ENCODE measurements around the gene MAB21L4. TPM values are rescaled to one million over a fixed set of nuclear protein-coding genes. Genes with fewer than 3 reads are reported as not detected.

The MAB21L4 gene
- polyA plus RNA-seq, 1 experiment: not detected

DNA sequence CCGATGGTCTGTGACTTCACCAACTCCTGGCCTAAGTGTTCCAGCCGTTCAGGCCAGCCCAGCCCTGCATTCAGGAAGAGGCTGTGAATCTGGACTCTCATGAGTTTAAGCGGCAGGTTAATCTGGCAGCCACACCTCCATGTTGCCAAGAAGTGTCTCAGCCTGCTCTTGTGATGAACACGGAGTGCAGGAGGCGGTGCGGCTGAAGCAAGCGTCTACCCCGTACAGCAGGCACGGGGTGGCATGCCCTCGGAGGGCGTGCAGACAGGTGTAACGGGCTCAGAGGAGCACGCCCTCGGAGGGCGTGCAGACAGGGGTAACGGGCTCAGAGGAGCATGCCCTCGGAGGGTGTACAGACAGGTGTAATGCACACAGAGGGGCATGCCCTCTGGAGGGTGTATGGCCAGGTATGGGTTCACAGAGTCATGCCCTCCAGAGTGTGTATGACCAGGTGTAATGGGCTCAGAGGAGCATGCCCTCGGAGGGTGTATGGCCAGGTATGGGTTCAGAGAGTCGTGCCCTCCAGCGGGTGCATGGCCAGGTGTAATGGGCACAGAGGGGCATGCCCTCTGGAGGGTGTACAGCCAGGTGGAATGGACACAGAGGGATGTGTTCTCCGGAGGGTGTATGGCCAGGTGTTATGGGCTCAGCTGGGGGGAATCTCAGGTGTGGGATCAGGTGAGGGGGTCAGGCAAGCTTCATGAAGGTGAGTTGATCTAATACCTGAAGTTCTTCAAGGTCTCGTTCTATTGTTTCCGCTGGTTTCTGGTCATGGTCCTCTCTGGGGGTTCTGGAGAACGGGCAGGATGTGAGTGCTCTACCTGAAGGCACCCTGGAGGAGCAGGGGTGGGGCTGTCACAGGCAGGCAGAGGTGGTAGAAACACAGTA, 32.8 kb upstream of the MAB21L4 start:
- POLR2A ChIA-PET: no interaction called here
- peaks cover 24% of the 10 kb centered on the region for H3K27me3 ChIP-seq (ENCODE audit: control insufficient read depth, insufficient read depth, low read length)
- TF ChIP-seq CTCF (IDR thresholded peaks at IDR 0.05; ENCODE audit: low read depth, low read length): no peak
- no peak overlapping the region for H3K4me3 ChIP-seq (ENCODE audit: low read depth, low read length)
- H3K27ac ChIP-seq (ENCODE audit: low read depth, low read length): no peak overlapping the region
- peaks cover 4% of the 10 kb centered on the region; the same call in 1 of the 2 replicates for H3K9me3 ChIP-seq (ENCODE audit: control insufficient read depth, insufficient read depth, low read length)
- no peak for DNase-seq (ENCODE audit: low read depth, low spot score)
- CTCF ChIA-PET: interaction anchor here (3.3 kb wide), 1 partner anchor 14 kb away, joined by 19 read pairs; no protein-coding TSS in a partner anchor

DNA sequence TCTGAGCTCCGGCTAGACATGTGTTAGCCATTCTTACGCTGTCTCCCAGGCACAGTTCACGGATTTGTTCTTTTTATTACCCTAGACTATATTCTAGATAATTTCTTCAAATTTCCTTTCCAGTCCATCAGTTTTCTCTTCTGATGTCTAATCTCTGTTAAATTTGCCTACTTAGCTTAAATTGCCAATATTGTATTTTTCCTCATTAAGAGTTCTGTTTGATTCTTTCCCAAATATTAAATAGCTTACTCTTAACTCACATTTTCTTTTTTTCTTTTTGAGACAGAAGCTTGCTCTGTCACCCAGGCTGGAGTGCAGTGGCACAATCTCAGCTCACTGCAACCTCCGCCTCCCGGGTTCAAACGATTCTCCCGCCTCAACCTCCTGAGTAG, 31.4 kb upstream of the MAB21L4 start:
- ChIA-PET POLR2A (interaction anchor here (0.6 kb wide), 2 partner anchors 44 to 60 kb away, joined by 3 to 6 read pairs; no protein-coding TSS in a partner anchor), CTCF (interaction anchor here (1.1 to 3.3 kb wide), 2 partner anchors 12 to 15 kb away, joined by 3 to 19 read pairs; no protein-coding TSS in a partner anchor)

GRCh38 chr2:240926516-240927389, 30.8 kb upstream of the MAB21L4 start:
- ChIA-PET POLR2A (interaction anchor here (0.6 kb wide), 2 partner anchors 45 to 60 kb away, joined by 3 to 6 read pairs; no protein-coding TSS in a partner anchor), CTCF (interaction anchor here (1.1 to 3.3 kb wide), 2 partner anchors 12 to 15 kb away, joined by 3 to 19 read pairs; no protein-coding TSS in a partner anchor)
- peak overlapping the region; percentile 51 for H3K4me3 ChIP-seq (ENCODE audit: low read depth, low read length)
- peaks cover 4% of the 10 kb centered on the region; the same call in 1 of the 2 replicates for H3K9me3 ChIP-seq (ENCODE audit: control insufficient read depth, insufficient read depth, low read length)
- DNase-seq (ENCODE audit: low read depth, low spot score): no peak
- no peak for TF ChIP-seq CTCF (IDR thresholded peaks at IDR 0.05; ENCODE audit: low read depth, low read length)
- H3K27ac ChIP-seq (ENCODE audit: low read depth, low read length): peak overlapping the region; percentile 52
- H3K27me3 ChIP-seq (ENCODE audit: control insufficient read depth, insufficient read depth, low read length): peaks cover 19% of the 10 kb centered on the region

More for the DNA sequence above, 31.4 kb upstream of the MAB21L4 start:
- no peak for TF ChIP-seq CTCF (IDR thresholded peaks at IDR 0.05; ENCODE audit: low read depth, low read length)
- Histone ChIP-seq H3K9me3 (ENCODE audit: control insufficient read depth, insufficient read depth, low read length) (peaks cover 4% of the 10 kb centered on the region; the same call in 1 of the 2 replicates), H3K27ac (ENCODE audit: low read depth, low read length) (no peak overlapping the region), H3K27me3 (ENCODE audit: control insufficient read depth, insufficient read depth, low read length) (peaks cover 23% of the 10 kb centered on the region), H3K4me3 (ENCODE audit: low read depth, low read length) (peak overlapping the region; percentile 51)
- no peak for DNase-seq (ENCODE audit: low read depth, low spot score)

DNA sequence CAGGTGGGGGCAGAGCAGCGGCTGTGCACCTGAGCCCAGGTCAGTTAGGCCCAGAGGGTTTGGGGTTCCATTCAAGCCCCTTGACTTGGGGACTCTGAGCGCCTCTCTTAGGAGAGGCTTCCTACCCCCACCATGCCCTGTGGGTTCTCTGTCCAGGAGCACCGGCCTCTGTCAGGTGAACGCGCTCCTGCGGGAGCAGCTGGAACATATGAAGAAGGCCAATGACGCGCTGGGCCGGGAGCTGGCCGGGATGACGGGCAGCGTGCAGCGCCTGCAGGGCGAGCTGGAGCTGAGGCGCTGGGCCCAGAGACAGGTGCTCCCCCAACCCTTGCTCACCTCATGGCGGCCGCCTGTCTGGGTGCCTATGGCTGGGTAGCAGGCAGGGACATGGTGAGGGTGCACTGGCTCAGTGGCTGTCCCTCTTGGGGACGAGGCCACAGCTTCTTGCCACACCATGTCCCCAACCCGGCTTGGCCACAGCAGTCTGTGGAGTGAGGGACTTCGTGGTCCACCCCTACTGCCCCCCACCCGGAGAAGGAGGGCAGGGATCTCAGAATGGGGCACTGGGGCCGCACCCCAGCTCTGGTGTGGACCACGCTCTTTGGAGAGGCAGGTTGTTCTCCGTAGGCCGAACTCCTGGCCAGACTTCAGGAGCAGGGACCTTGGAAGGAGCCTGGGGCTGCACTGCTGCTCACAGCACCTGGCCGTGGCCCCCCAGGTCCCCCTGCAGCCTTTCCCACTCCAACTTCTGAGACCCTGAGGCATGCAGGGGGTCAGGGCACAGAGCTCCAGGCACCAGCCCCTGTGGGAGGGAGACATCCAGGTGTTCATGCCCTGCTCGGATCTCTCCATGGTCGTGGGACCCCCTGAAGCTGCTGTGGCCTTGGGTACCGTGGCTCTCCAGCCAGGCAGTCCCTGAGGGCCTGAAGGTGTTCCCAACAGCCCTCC, 29.9 kb upstream of the MAB21L4 start:
- no peak for TF ChIP-seq CTCF (IDR thresholded peaks at IDR 0.05; ENCODE audit: low read depth, low read length)
- ChIA-PET CTCF (interaction anchor here (1.1 to 3.3 kb wide), 2 partner anchors 11 to 14 kb away, joined by 3 to 19 read pairs; no protein-coding TSS in a partner anchor), POLR2A (no interaction called here)
- Histone ChIP-seq H3K27me3 (ENCODE audit: control insufficient read depth, insufficient read depth, low read length) (peaks cover 11% of the 10 kb centered on the region), H3K27ac (ENCODE audit: low read depth, low read length) (peak overlapping the region; percentile 52), H3K9me3 (ENCODE audit: control insufficient read depth, insufficient read depth, low read length) (peaks cover 4% of the 10 kb centered on the region; the same call in 1 of the 2 replicates), H3K4me3 (ENCODE audit: low read depth, low read length) (no peak overlapping the region)
- DNase-seq (ENCODE audit: low read depth, low spot score): no peak

All from AG04450 (cell line).